H1 (cell line): ENCODE results near the gene THBS1. TPM values are rescaled to one million over a fixed set of nuclear protein-coding genes. Genes with fewer than 3 reads are reported as not detected.

Source experiments
- CTCF ChIA-PET: fragments of 300-600 bp; sonication (Branson Sonifier 250); formaldehyde crosslinking; loops from one replicate; lab custom pipeline; 2021; ENCODE audit not compliant: partially characterized antibody; lab: Charles Lee
- POLR2A ChIA-PET: fragments of 300-600 bp; sonication (Branson Sonifier 250); formaldehyde crosslinking; loops from one replicate; lab custom pipeline; 2021; ENCODE audit warnings: inconsistent platforms; ENCODE audit not compliant: partially characterized antibody; lab: Charles Lee
- DNase-seq, 2 experiments: peaks; one replicate each; pipeline versions ENCODE4 v3.0.0 to v3.0.0-alpha.2; 2010 to 2022; ENCODE audit warnings: low spot score in 2 of 2, low read depth in 1 of 2, mixed read lengths in 1 of 2
- FAIRE-seq: peaks from 2 replicates; lab custom pipeline; 2011; peaks lifted over from hg19 to GRCh38; lab: Jason Lieb, UNC
- H2AFZ ChIP-seq: 2 replicates; pipeline ENCODE4 v1.8.1; 2012; ENCODE audit warnings: low read length, inconsistent platforms
- H2AK5ac ChIP-seq: 2 replicates; pipeline ENCODE4 v1.6.1; 2013; ENCODE audit warnings: low read depth, low read length
- H2BK120ac ChIP-seq: replicated peaks from 2 replicates; pipeline ENCODE3; 2013; ENCODE audit warnings: low read depth, low read length, inconsistent platforms
- H2BK12ac ChIP-seq: 2 replicates; pipeline ENCODE4 v1.6.1; 2013; ENCODE audit warnings: low read depth, low read length
- H2BK15ac ChIP-seq: 2 replicates; pipeline ENCODE4 v1.6.1; 2013; ENCODE audit warnings: low read length
- H2BK20ac ChIP-seq: 2 replicates; pipeline ENCODE4 v1.6.1; 2013; ENCODE audit warnings: low read length
- H2BK5ac ChIP-seq: 2 replicates; pipeline ENCODE4 v1.6.1; 2013; ENCODE audit warnings: low read depth, low read length
- H3K14ac ChIP-seq: 2 replicates; pipeline ENCODE4 v1.6.1; 2013; ENCODE audit warnings: inconsistent platforms; ENCODE audit not compliant: insufficient read length
- H3K18ac ChIP-seq: 2 replicates; pipeline ENCODE4 v1.6.1; 2013; ENCODE audit warnings: low read length; ENCODE audit errors: extremely low read depth
- H3K23ac ChIP-seq: 2 replicates; pipeline ENCODE4 v1.6.1; 2013; ENCODE audit warnings: inconsistent platforms; ENCODE audit not compliant: insufficient read length
- H3K23me2 ChIP-seq: 2 replicates; pipeline ENCODE4 v1.6.1; 2013; ENCODE audit warnings: low read depth, low read length
- H3K27ac ChIP-seq: 2 replicates; pipeline ENCODE4 v1.6.1; 2011; ENCODE audit warnings: low read depth, low read length, inconsistent platforms
- H3K27me3 ChIP-seq, 4 experiments: replicated peaks in 1 of 4; 1 replicate in 1 of 4; 2 replicates in 3 of 4; pipeline versions ENCODE4 v1.6.1 to v1.8.1; 2011 to 2013; ENCODE audit warnings: low read length in 3 of 4, mild to moderate bottlenecking in 3 of 4, inconsistent platforms in 2 of 4, mixed read lengths in 2 of 4, moderate library complexity in 1 of 4; ENCODE audit not compliant: control insufficient read depth in 3 of 4, insufficient read depth in 3 of 4; ENCODE audit errors: extremely low read depth in 1 of 4
- H3K36me3 ChIP-seq, 4 experiments: 2 replicates each; pipeline versions ENCODE4 v1.6.1 to v1.8.1; 2011 to 2013; ENCODE audit warnings: mild to moderate bottlenecking in 4 of 4, low read length in 3 of 4, moderate library complexity in 2 of 4, control low read depth in 1 of 4, inconsistent platforms in 1 of 4; ENCODE audit not compliant: insufficient read depth in 4 of 4, control insufficient read depth in 2 of 4
- H3K4ac ChIP-seq: replicated peaks from 2 replicates; pipeline ENCODE3; 2013; ENCODE audit warnings: low read length, low read depth, mixed read lengths, inconsistent platforms; ENCODE audit not compliant: insufficient read length
- H3K4me1 ChIP-seq, 4 experiments: replicated peaks in 1 of 4; 1 replicate in 1 of 4; 2 replicates in 3 of 4; pipeline versions ENCODE4 v1.6.1 to v1.8.1; 2011 to 2013; ENCODE audit warnings: low read length in 3 of 4, inconsistent platforms in 2 of 4, mixed read lengths in 1 of 4; ENCODE audit not compliant: insufficient read depth in 4 of 4, control insufficient read depth in 3 of 4
- H3K4me2 ChIP-seq, 2 experiments: 2 replicates each; pipeline versions ENCODE4 v1.6.1 to v1.8.1; 2011 to 2013; ENCODE audit warnings: low read depth in 2 of 2, low read length in 2 of 2, control low read depth in 1 of 2, inconsistent platforms in 1 of 2, mild to moderate bottlenecking in 1 of 2; ENCODE audit not compliant: insufficient read depth in 1 of 2
- H3K4me3 ChIP-seq, 4 experiments: fragments of 200-600, 300-600 bp in 1 of 4; sonication (generic), shearing (Covaris generic), sonication (Bioruptor Twin) in 1 of 4; 2 replicates each; pipeline versions ENCODE4 v1.5.1 to v1.8.1; 2011 to 2016; ENCODE audit warnings: low read length in 4 of 4, low read depth in 3 of 4, control low read depth in 2 of 4, inconsistent platforms in 2 of 4, mild to moderate bottlenecking in 2 of 4, mixed read lengths in 1 of 4, moderate library complexity in 1 of 4; ENCODE audit not compliant: insufficient read depth in 2 of 4; ENCODE audit errors: extremely low read depth in 1 of 4
- H3K56ac ChIP-seq: replicated peaks from 2 replicates; pipeline ENCODE3; 2013; ENCODE audit warnings: low read depth, mild to moderate bottlenecking, mixed read lengths, low read length, inconsistent platforms; ENCODE audit not compliant: insufficient read length
- H3K79me1 ChIP-seq: 2 replicates; pipeline ENCODE4 v1.6.1; 2013; ENCODE audit warnings: low read depth, low read length, control low read depth
- H3K79me2 ChIP-seq, 2 experiments: 2 replicates each; pipeline versions ENCODE4 v1.6.1 to v1.8.1; 2012 to 2013; ENCODE audit warnings: low read length in 2 of 2, mild to moderate bottlenecking in 2 of 2, inconsistent platforms in 1 of 2; ENCODE audit not compliant: insufficient read depth in 2 of 2, control insufficient read depth in 1 of 2
- H3K9ac ChIP-seq, 4 experiments: replicated peaks in 1 of 4; 1 replicate in 1 of 4; 2 replicates in 3 of 4; pipeline versions ENCODE4 v1.6.1 to v1.8.1; 2011 to 2013; ENCODE audit warnings: low read depth in 3 of 4, low read length in 3 of 4, control low read depth in 2 of 4, mild to moderate bottlenecking in 2 of 4, moderate library complexity in 2 of 4, inconsistent platforms in 1 of 4; ENCODE audit errors: extremely low read depth in 1 of 4
- H3K9me3 ChIP-seq, 2 experiments: 2 replicates each; pipeline versions ENCODE4 v1.6.1 to v1.8.1; 2012 to 2013; ENCODE audit warnings: mild to moderate bottlenecking in 2 of 2, moderate library complexity in 2 of 2, control low read depth in 1 of 2, inconsistent platforms in 1 of 2, low read depth in 1 of 2, low read length in 1 of 2, mixed read lengths in 1 of 2; ENCODE audit not compliant: insufficient read depth in 2 of 2
- H4K20me1 ChIP-seq, 2 experiments: replicated peaks in 1 of 2; 2 replicates each; pipeline versions ENCODE3 to v1.8.1; 2011 to 2013; ENCODE audit warnings: inconsistent platforms in 2 of 2, low read length in 2 of 2, mild to moderate bottlenecking in 1 of 2; ENCODE audit not compliant: insufficient read depth in 2 of 2, control insufficient read depth in 1 of 2
- H4K5ac ChIP-seq: 2 replicates; pipeline ENCODE4 v1.6.1; 2013; ENCODE audit warnings: low read length, low read depth, mixed read lengths, inconsistent platforms; ENCODE audit not compliant: insufficient read length
- H4K8ac ChIP-seq: 2 replicates; pipeline ENCODE4 v1.8.0; 2013; ENCODE audit warnings: mild to moderate bottlenecking, moderate library complexity, low read length, inconsistent platforms; ENCODE audit not compliant: insufficient read depth; ENCODE audit errors: extremely low read depth
- H4K91ac ChIP-seq: replicated peaks from 2 replicates; pipeline ENCODE3; 2013; ENCODE audit warnings: low read length, mixed read lengths, inconsistent platforms; ENCODE audit not compliant: insufficient read length
- ASH2L ChIP-seq: fragments of 200-600, 300-600 bp; sonication (generic); IDR thresholded peaks from one replicate; pipeline ENCODE4 v1.7.1; 2017; ENCODE audit warnings: low read length
- BRCA1 ChIP-seq: IDR thresholded peaks from 2 replicates; pipeline ENCODE4 v1.6.1; 2012; ENCODE audit warnings: low read depth, low read length, improper control_type of control experiment
- KDM5A ChIP-seq: fragments of 200-600 bp; IDR thresholded peaks from 2 replicates; pipeline ENCODE4 v1.7.1; 2012; ENCODE audit warnings: mild to moderate bottlenecking, low read length, inconsistent platforms, mixed read lengths
- POU5F1 ChIP-seq: IDR thresholded peaks from 2 replicates; pipeline ENCODE4 v1.6.1; 2011; ENCODE audit warnings: low read depth, mild to moderate bottlenecking, low read length, moderate library complexity
- RAD21 ChIP-seq, 2 experiments: IDR thresholded peaks in 1 of 2; conservative IDR thresholded peaks in 1 of 2; 2 replicates each; pipeline ENCODE4 v1.6.1; 2011; ENCODE audit warnings: low read depth in 2 of 2, low read length in 2 of 2, improper control_type of control experiment in 1 of 2, inconsistent platforms in 1 of 2, mild to moderate bottlenecking in 1 of 2, moderate library complexity in 1 of 2
- SIRT6 ChIP-seq: IDR thresholded peaks from one replicate; pipeline ENCODE4 v1.7.1; 2012; ENCODE audit warnings: low read length, inconsistent platforms
- SUZ12 ChIP-seq: fragments of 200-600 bp; sonication (generic); IDR thresholded peaks from 2 replicates; pipeline ENCODE4 v1.6.1; 2012; ENCODE audit warnings: mild to moderate bottlenecking, inconsistent platforms, low read length, moderate library complexity, mixed read lengths
- TAF1 ChIP-seq: IDR thresholded peaks from 2 replicates; pipeline ENCODE4 v1.6.1; 2011; ENCODE audit warnings: mild to moderate bottlenecking, low read depth, low read length
- TBP ChIP-seq: IDR thresholded peaks from 2 replicates; pipeline ENCODE4 v1.6.1; 2011; ENCODE audit warnings: low read depth, low read length, improper control_type of control experiment
- polyA plus RNA-seq, 7 experiments: library from polyadenylated mRNA; depleted of rRNA in 3 of 7; stranded (reverse) in 5 of 7; unstranded in 2 of 7; fragments of >200 nt in 5 of 7; fragments of 200-250 nt in 2 of 7; gene quantifications; 1 replicate in 5 of 7; 2 replicates in 1 of 7; 4 replicates in 1 of 7; pipeline versions ENCODE4 v1.2.1 to v1.2.3, GENCODE V29; 2011 to 2013; ENCODE audit warnings: missing spikeins in 2 of 7, mixed read lengths in 2 of 7
- total RNA-seq: library from RNA; stranded (reverse); fragmentation: NEBNext Ultra II Directional; extraction: Animal tissue kit (Norgen Biotek cat#: 25700); gene quantifications from 2 replicates; pipeline ENCODE4 v1.2.1, GENCODE V29; 2021
- TF ChIP-seq, protein P1 (sequence below): IDR thresholded peaks from 2 replicates; pipeline ENCODE4 v1.6.1; 2011; ENCODE audit warnings: low read length, improper control_type of control experiment

THBS1 gene
- total and polyA plus RNA-seq, 2 of the 8 experiments (the other 6 are each of a cell fraction or from before 2014, with no cell fraction given): 10.3 to 63.3 TPM

DNA sequence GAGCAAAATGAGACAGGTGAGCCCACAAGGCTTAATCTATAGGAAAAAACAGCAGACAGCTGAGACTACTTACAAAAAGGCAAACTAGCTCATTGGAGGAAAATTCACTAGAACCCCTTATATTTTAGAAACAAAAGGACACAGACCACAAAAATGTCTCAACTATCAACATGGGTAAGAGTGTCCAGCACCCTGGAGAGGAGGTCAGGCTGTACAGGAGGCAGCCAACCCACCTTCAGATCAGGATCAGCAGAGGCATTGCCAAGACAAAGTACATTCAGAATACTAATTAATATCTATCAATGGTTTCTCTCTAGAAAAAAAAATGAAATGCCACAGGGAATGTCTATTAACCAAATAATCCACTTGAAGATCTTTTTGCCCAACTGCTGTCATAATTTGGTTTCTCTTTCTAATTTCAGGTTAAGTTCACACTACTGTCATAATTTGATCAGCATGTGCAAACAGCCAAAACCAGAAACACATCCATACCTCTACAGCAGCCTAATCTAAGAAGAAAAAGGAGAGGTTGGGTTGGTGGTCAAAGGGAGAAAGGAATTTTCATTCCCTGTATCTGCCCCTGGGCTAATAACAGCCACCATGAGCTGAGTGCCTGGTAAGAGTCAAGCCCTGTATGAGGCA lies 26.0 kb upstream of the THBS1 start:
- Histone ChIP-seq H3K79me1 (no peaks in the 10 kb centered on the region), H3K79me2 (no peaks in the 10 kb centered on the region), H3K36me3 (no peaks in the 10 kb centered on the region), H3K4ac (no peak overlapping the region), H3K56ac (no peak overlapping the region), H3K23ac (no peak overlapping the region), H2BK20ac (no peak overlapping the region), H3K27ac (no peak overlapping the region), H3K4me2 (no peak overlapping the region), H3K4me1 (peaks cover 0 to 5% (median 0%) of the 10 kb centered on the region in 4 experiments; a peak in 1 of 7 replicates), H4K91ac (no peak overlapping the region), H2BK12ac (no peak overlapping the region), H3K27me3 (no peaks in the 10 kb centered on the region), H4K8ac (no peak overlapping the region), H2AFZ (no peak overlapping the region), H3K23me2 (no peaks in the 10 kb centered on the region), H3K9me3 (no peaks in the 10 kb centered on the region), H3K9ac (no peak overlapping the region), H3K18ac (no peak overlapping the region), H2BK5ac (no peak overlapping the region), H4K5ac (no peak overlapping the region), H3K14ac (no peak overlapping the region), H3K4me3 (no peak overlapping the region), H4K20me1 (no peaks in the 10 kb centered on the region), H2AK5ac (no peak overlapping the region), H2BK120ac (no peak overlapping the region), H2BK15ac (no peak overlapping the region)
- ChIA-PET CTCF (interaction anchor here (1.6 to 4.8 kb wide), 3 partner anchors 11 to 47 kb away, joined by 5 to 21 read pairs (median 6); partner anchors contain the start of gene THBS1), POLR2A (interaction anchor here (2.2 kb wide), 1 partner anchor 26 kb away, joined by 13 read pairs; the partner anchor contains the start of gene THBS1)
- FAIRE-seq: no peak
- no peak for DNase-seq
- no peak for TF ChIP-seq POU5F1
- no peak for TF ChIP-seq ASH2L
- TF ChIP-seq, protein P1, sequence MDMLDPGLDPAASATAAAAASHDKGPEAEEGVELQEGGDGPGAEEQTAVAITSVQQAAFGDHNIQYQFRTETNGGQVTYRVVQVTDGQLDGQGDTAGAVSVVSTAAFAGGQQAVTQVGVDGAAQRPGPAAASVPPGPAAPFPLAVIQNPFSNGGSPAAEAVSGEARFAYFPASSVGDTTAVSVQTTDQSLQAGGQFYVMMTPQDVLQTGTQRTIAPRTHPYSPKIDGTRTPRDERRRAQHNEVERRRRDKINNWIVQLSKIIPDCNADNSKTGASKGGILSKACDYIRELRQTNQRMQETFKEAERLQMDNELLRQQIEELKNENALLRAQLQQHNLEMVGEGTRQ: no peak
- TF ChIP-seq RAD21 (IDR thresholded peaks at IDR 0.05 in 1 of 2, conservative IDR thresholded peaks at IDR 0.05 in 1 of 2; ENCODE audit: low read depth in 2 of 2, low read length in 2 of 2): no peak
- no peak for TF ChIP-seq SUZ12
- TF ChIP-seq BRCA1: no peak
- no peak for TF ChIP-seq SIRT6
- no peak for TF ChIP-seq KDM5A
- no peak for TF ChIP-seq TAF1
- TF ChIP-seq TBP: no peak
